Mucosa of descending colon (tissue), 3 donors: ENCODE results near the gene UNC13C. TPM values are rescaled to one million over a fixed set of nuclear protein-coding genes. Genes with fewer than 3 reads are reported as not detected.

Source experiments
- ATAC-seq: fragments of 200-7000 bp; cut with Tn5 transposase; one replicate; pipeline ENCODE4 v1.9.1; 2020; ENCODE audit warnings: mild to moderate bottlenecking, moderate library complexity
- DNase-seq, 3 donors: peaks; one replicate each; pipeline ENCODE4 v3.0.0-alpha.2; 2020
- H3K36me3 ChIP-seq: fragments of 200-600 bp; one replicate; pipeline ENCODE4 v1.8.0; 2021; ENCODE audit warnings: low read depth, mild to moderate bottlenecking
- H3K4me1 ChIP-seq: fragments of 200-600 bp; one replicate; pipeline ENCODE4 v1.8.0; 2021; ENCODE audit warnings: low read depth, mild to moderate bottlenecking
- H3K4me3 ChIP-seq: fragments of 200-600 bp; one replicate; pipeline ENCODE4 v1.8.0; 2021; ENCODE audit warnings: mild to moderate bottlenecking
- H3K9me3 ChIP-seq: fragments of 200-600 bp; one replicate; pipeline ENCODE4 v1.8.0; 2021; ENCODE audit warnings: mild to moderate bottlenecking
- intact Hi-C, 2 donors: fragments of 100-400 bp; cut with DNase I in 1 of 2; cut with micrococcal nuclease in 1 of 2; formaldehyde crosslinking; loops; one replicate each; pipeline versions ENCODE4 v1.11.0 to v1.11.1; 2022; cut with DNase I, micrococcal nuclease
- total RNA-seq, 3 donors: library from RNA; stranded (reverse); fragmentation: NEBNext Ultra II Directional in 2 of 3; extraction: Animal tissue kit (Norgen Biotek cat#: 25700) in 2 of 3; gene quantifications; one replicate each; pipeline versions ENCODE4 v1.2.1 to v1.2.4, GENCODE V29; 2021 to 2023
- TF ChIP-seq, protein P1 (sequence below): fragments of 200-600 bp; IDR thresholded peaks from one replicate; pipeline ENCODE4 v1.8.0; 2022; ENCODE audit warnings: antibody characterized with exemption, mild to moderate bottlenecking
- donor health status: DM: no; HTN: no; CAD: no; lungs with moderate emphysema.
- donor health status: DM: no; HTN: no; CAD: no.
- donor health status: DM: no; HTN: yes; CAD: no.

UNC13C gene
- total RNA-seq, 3 donors from 2014 or later, result 0.06 to 1.9 (median 0.12) TPM

GRCh38 chr15:54045397-54045796, 67.2 kb downstream of the UNC13C start:
- no peaks in the 10 kb centered on the region for H3K9me3 ChIP-seq
- intact Hi-C loops, result no loop called here
- no peak for ATAC-seq

GRCh38 chr15:54046093-54046492, 67.9 kb downstream of the UNC13C start:
- TF ChIP-seq, protein P1, sequence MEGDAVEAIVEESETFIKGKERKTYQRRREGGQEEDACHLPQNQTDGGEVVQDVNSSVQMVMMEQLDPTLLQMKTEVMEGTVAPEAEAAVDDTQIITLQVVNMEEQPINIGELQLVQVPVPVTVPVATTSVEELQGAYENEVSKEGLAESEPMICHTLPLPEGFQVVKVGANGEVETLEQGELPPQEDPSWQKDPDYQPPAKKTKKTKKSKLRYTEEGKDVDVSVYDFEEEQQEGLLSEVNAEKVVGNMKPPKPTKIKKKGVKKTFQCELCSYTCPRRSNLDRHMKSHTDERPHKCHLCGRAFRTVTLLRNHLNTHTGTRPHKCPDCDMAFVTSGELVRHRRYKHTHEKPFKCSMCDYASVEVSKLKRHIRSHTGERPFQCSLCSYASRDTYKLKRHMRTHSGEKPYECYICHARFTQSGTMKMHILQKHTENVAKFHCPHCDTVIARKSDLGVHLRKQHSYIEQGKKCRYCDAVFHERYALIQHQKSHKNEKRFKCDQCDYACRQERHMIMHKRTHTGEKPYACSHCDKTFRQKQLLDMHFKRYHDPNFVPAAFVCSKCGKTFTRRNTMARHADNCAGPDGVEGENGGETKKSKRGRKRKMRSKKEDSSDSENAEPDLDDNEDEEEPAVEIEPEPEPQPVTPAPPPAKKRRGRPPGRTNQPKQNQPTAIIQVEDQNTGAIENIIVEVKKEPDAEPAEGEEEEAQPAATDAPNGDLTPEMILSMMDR, result no peak
- intact Hi-C loops, result no loop called here
- H3K4me3 ChIP-seq, result no peak overlapping the region
- H3K36me3 ChIP-seq, result no peaks in the 10 kb centered on the region
- DNase-seq, result no peak
- H3K4me1 ChIP-seq, result no peaks in the 10 kb centered on the region
- ATAC-seq, result no peak
- no peaks in the 10 kb centered on the region for H3K9me3 ChIP-seq

More at GRCh38 chr15:54045397-54045796, 67.2 kb downstream of the UNC13C start:
- no peak for DNase-seq
- no peaks in the 10 kb centered on the region for H3K4me1 ChIP-seq
- no peaks in the 10 kb centered on the region for H3K36me3 ChIP-seq
- TF ChIP-seq, protein P1, result no peak
- no peak overlapping the region for H3K4me3 ChIP-seq

- Histone ChIP-seq H3K4me3 (no peak overlapping the region), H3K4me1 (no peaks in the 10 kb centered on the region), H3K36me3 (no peaks in the 10 kb centered on the region), H3K9me3 (no peaks in the 10 kb centered on the region)
- ATAC-seq (no peak), DNase-seq (no peak)
- intact Hi-C loops, result no loop called here
- TF ChIP-seq, protein P1, result no peak
Observed at GRCh38 chr15:54064365-54064764, 86.1 kb downstream of the UNC13C start.

GRCh38 chr15:54066403-54066802, 88.2 kb downstream of the UNC13C start:
- no peak for ATAC-seq
- TF ChIP-seq, protein P1, result no peak
- no peaks in the 10 kb centered on the region for H3K36me3 ChIP-seq
- DNase-seq, result no peak
- H3K4me3 ChIP-seq, result no peak overlapping the region
- no peaks in the 10 kb centered on the region for H3K9me3 ChIP-seq
- H3K4me1 ChIP-seq, result no peaks in the 10 kb centered on the region
- intact Hi-C loops, result no loop called here

DNA sequence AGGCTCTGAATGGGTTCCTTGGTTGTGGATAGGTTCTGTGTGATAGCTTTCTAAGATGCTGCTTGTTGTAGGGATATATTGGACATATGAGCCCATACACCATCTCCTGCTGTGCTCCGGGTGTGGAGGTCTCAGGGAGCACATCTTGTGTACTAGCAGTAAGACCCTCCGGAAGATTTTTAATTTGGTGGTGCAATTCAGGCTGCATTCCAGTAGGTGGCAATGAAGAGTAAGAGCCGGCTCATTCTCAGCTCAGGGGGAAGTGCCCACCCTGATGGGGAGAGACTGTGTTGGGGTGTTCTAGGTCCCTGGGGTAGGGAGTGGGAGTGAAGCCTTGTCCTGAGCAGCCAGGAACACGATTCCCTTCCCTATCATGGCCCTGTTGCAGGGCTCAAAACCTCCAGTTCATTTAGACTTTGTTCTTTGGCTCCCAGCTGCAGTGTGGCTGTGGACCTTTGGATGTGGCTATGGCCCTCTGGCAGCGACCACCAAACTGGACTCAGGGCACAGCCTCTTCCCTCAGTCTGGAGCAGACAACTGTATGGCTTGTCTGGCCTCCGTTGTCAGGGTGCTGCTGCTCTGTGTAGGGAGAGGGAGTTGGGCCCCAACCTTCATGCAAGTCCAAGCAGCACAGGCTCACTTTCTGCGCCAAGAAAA, 104.7 kb downstream of the UNC13C start:
- TF ChIP-seq, protein P1, result peak; percentile 48
- ATAC-seq (no peak), DNase-seq (peak in 1 of 3 donors; percentile 4)
- intact Hi-C loops, result no loop called here
- Histone ChIP-seq H3K9me3 (no peaks in the 10 kb centered on the region), H3K36me3 (no peaks in the 10 kb centered on the region), H3K4me1 (no peaks in the 10 kb centered on the region), H3K4me3 (no peak overlapping the region)
